Lower leg skin (tissue), 3 donors: ENCODE data around the gene NPR2.

Experiments
- CTCF ChIP-seq, 3 donors: fragments of 450-650 bp; IDR thresholded peaks; one replicate each; pipeline ENCODE4 v1.5.1; 2016; ENCODE audit warnings: antibody characterized with exemption in 3 of 3, mild to moderate bottlenecking in 3 of 3, moderate library complexity in 2 of 3
- POLR2A ChIP-seq, 2 donors: fragments of 450-650 bp; IDR thresholded peaks; one replicate each; pipeline ENCODE4 v1.6.1; 2016 to 2017; ENCODE audit warnings: antibody characterized with exemption in 2 of 2, mild to moderate bottlenecking in 1 of 2, moderate library complexity in 1 of 2

- TF ChIP-seq CTCF (IDR thresholded peaks at IDR 0.05) (no peak), POLR2A (IDR thresholded peaks at IDR 0.05) (no peak)
Measured at GRCh38 chr9:35778496-35778895, 12.9 kb upstream of the NPR2 start.
